Erythroblast (primary cell): ENCODE data around the gene TMEM131L.

Source experiments
- GATA1 ChIP-seq: IDR thresholded peaks from 2 replicates; pipeline ENCODE4 v1.6.1; 2011; ENCODE audit warnings: low read depth, mild to moderate bottlenecking, control low read depth, low read length, moderate library complexity
- POLR2A ChIP-seq: IDR thresholded peaks from 2 replicates; pipeline ENCODE4 v1.6.1; 2011; ENCODE audit warnings: mild to moderate bottlenecking, low read length

- TF ChIP-seq POLR2A (no peak), GATA1 (no peak)
These were observed 6.2 kb downstream of the TMEM131L start for GRCh38 chr4:153472122-153473037.
